GM18867 (cell line): ENCODE results near the gene CNOT6.

Experiments used
- ATAC-seq: cut with Tn5 transposase; IDR thresholded peaks from one replicate; pipeline ENCODE4 v1.9.1; 2021; ENCODE audit warnings: mild to moderate bottlenecking, moderate library complexity; ENCODE audit not compliant: unreplicated experiment

Gene CNOT6

DNA sequence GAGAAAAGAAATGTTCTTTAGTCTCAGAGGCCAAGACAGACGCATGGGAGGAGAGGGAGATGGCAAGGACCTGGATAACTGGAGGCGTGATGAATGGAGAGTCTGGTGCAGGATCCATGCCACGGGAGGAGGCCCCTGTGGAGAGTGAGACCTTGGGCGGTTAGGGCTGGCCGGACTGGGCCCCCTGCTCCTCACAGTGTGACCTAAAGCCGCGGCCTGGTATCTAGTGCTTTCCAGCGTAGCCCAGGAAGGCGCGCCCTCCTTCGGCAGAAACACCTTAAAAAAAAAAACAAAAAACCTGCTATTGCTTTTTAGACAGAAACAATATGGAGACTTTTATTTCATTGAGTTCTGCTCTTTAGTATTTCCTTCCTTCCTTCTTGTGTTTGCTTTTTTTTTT lies 64.1 kb downstream of the CNOT6 start:
- no peak for ATAC-seq

DNA sequence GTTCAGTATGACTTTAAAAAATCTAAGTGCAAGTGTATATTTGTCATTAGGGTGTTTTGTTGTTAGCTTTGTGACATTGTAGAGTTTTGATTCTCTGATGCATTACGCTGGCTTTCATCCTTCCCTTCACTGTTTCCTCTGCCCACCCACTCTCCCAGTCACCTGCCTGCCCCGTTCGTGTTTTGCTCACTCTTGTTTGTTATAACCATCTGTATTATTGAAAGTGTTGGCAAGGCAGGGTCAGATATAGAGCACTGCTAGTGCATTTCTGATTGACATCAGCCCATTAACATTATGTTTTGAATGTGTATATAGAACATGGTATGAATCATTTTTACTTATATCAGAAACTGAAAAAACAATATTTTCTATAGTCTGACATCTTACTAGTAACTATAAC lies 69.8 kb downstream of the CNOT6 start:
- no peak for ATAC-seq

- no peak for ATAC-seq
Measured at GRCh38 chr5:180568914-180569313, 74.7 kb downstream of the CNOT6 start.

- no peak for ATAC-seq
Measured at GRCh38 chr5:180575571-180575970, 81.4 kb downstream of the CNOT6 start.

GRCh38 chr5:180580681-180581080 lies 86.5 kb downstream of the CNOT6 start:
- ATAC-seq, result no peak

GRCh38 chr5:180583738-180584137 lies 89.6 kb downstream of the CNOT6 start:
- ATAC-seq, result no peak

GRCh38 chr5:180586204-180586603 lies 92.0 kb downstream of the CNOT6 start:
- no peak for ATAC-seq

- no peak for ATAC-seq
Measured at GRCh38 chr5:180586870-180587269, 92.7 kb downstream of the CNOT6 start.

DNA sequence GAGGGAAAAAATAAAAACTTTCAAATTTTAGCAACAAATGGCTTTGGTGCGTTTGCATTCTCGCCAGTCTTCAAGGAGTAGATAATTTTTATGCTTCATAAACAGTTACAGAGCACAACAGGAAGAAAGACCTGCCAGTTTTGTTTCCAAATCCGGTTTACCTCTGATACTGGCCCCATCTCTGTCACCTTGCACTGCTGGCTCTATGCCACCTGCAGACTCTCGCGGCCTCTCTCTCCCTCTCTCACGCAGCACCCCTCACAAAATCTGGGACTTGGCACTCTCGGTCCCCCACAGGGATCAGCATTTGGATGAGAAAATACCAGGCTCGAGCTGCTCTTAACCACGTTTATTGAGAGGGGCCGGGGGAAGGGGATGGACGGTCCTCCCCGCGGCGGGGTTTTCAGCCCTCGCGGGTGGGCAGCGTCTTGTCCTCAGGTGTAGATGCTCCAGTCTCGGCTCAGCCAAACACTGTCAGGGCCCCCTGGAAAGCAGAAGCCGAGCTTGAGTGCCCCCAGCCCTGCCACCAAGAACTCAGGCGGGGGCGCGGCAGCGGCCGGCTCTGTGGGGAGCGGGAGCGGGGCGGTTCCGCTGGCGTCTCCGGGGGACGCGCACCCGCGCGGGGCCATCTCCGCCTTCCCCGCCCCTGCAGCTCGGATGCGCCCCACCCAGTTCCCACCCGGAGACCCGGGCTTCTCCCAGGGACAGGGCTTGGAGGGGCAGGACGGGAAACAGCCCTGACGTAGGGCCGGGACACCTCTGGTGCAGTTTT lies 95.8 kb downstream of the CNOT6 start:
- no peak for ATAC-seq

- no peak for ATAC-seq
Measured at GRCh38 chr5:180590543-180591310, 96.5 kb downstream of the CNOT6 start.

DNA sequence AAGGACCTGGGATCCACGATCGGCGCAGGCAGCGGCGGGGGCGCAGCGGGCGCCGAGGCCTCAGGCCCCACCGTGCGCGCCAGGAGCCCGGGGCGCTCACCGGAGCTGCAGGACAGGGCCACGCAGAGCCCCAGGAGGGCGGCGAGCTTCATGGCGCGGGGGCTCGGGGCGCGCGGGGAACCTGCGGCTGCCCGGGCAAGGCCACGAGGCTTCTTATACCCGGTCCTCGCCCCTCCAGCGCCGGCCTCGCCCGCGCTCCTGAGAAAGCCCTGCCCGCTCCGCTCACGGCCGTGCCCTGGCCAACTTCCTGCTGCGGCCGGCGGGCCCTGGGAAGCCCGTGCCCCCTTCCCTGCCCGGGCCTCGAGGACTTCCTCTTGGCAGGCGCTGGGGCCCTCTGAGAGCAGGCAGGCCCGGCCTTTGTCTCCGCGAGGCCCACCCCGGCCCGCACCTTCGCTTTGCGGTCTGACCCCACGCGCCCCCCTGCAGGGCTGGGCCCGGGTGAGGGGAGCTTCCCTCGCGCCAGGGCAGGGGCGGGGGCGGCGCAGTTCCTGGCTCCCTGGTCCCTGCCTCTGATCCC lies 97.2 kb downstream of the CNOT6 start, which contains the start of gene SCGB3A1:
Gene SCGB3A1 (minus strand): TSS at position 189 of the 577 bp plus-strand sequence. CDS start 37 bp downstream, at position 152.
- no peak for ATAC-seq

DNA sequence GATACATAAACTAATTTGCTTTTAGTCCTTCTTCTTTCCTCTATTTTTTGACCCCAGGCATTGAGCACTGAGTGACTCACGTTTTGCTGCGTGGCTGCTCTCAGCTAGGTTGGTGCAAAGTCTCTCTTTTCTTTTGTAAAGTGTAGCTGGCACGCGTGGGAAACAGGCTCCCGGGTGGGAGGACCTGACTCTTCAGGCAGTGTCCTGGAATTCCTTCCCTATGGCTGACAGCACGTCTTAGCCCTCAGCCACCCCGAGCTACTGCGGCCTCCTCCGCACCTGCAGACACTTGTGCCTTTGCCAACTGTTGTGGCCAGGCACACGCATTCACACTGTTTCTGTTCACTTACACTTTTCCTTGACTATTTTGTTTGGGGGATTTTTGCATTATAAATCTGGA lies 98.0 kb downstream of the CNOT6 start:
- no peak for ATAC-seq

DNA sequence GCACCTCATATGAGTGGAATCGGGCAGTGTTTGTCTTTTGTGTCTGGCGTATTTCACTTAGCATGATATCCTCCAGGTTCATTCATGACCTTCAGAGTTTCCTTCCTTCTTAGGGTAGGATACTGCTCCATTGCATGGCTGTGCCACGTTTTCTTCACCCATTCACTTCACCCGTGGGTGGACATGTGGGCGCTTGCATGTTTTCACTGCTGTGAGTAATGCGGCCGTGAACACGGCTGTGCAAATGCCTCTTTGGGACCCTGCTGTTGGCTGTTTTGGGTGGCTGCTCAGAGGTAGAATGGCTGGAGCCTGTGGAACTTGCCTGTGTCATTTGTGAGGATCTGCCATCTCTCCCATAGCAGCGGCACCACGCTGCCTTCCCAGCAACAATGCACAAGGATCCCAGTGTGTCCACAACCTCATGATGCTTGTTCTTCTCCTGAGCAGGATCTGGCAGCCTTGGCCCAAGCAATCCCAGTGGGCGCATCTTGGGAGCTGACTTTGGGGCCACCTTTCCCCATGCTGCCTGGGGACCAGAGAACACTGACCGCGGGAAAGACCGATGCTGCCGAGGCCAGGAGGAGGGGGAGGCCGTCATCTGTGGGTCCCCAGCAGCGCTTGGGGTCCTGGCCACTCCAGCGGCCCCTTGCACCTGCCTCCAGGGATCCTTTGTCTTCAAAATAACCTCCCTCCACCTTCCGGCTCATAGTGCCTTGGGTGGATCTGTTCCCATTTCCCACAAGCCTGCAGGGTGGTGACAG lies 99.4 kb downstream of the CNOT6 start:
- ATAC-seq, result no peak

DNA sequence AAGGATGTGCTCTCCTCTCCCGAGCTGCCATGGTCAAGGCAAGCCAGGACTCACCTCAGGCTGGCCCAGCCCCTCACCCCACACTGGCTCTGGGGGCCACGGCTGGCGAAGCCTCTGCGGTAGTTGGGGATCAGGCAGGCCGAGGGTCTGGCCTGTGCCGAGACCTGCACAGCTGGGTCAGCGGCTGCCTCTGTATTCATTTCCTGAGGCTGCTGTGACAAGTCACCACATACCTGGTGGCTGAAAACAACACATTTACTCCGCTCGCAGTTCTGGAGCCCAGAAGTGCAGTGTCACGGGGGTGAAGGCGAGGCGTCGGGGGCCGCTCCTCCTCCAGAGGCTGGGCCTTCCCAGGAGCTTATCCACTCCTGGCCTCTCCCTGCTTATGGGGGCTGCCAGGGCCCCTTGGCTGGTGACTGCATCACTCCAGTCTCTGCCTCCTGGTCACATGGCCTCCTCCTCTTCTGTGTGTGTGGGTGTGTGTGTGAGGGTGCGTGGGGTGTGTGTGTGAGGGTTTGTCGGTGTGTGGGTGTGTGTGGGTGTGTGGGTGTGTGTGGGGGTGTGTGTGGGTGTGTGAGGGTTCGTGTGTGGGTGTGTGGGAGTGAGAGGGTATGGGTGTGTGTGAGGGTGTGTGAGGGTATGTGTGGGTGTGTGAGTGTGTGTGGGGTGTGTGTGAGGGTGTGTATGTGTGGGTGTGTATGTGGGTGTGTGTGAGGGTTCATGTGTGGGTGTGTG lies 100.3 kb downstream of the CNOT6 start:
- ATAC-seq, result no peak

- no peak for ATAC-seq
Measured at GRCh38 chr5:180595046-180595379, 100.8 kb downstream of the CNOT6 start.

DNA sequence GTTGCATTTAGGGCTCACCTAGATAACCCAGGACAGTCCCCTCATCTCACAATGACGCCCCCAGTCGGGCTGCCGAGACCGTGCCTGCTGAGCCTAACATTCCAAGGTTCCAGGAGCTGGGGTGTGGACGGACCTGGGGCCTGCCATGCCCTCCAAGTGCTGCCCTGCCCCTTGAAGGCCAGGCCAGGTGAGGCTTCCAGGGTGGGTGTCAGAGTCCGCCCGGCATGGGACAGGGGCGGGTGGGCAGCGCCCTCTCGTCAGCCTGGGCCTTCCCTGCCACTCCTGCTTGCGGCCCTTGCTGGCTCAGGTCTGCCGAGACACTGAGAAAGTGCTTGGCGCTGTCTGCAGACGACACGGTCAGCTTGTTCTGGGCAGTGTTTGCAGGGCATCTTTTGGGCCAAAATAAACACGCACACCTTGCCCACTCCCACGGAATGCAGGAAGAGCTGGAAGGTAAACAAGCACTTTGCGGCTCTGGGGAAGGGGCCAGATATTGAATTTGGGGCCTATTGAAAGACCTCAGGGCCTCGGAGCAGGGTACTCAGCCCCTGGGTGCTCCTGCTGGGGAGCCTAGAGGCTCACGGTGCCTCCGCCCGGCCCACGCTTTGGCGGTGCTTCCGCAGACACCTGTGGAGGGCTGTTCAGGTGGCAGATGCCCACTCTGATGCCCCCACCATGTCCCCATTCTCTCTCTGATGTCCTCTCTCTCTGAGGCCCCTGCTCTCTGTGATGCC lies 101.4 kb downstream of the CNOT6 start:
- ATAC-seq, result no peak

GRCh38 chr5:180596115-180596667 lies 102.0 kb downstream of the CNOT6 start:
- ATAC-seq, result no peak

DNA sequence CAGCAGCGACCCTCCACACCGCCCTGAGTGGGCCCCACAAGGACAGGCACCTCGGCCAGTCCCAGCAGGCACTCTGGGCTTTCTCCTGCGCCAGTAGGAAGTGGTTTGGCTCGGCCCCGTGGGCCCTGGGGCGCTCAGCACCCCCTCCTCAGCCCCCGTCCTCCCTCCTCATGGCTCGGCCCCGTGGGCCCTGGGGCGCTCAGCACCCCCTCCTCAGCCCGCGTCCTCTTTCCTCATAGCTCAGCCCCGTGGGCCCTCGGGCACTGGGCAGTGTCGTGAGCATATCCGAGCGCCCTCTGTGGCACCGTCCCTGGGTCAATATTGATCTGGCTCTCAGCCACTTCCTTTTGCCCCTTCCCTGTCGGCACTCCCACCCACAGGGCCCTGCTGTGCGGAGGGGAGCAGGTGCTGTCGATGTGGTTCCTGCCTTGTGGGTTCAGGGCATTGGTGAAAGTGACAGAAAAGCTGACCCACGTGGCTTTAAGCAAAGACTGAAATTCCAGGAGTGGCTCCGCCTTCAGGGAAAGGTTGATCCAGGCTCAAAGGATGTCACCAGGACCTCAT lies 102.6 kb downstream of the CNOT6 start:
- no peak for ATAC-seq

DNA sequence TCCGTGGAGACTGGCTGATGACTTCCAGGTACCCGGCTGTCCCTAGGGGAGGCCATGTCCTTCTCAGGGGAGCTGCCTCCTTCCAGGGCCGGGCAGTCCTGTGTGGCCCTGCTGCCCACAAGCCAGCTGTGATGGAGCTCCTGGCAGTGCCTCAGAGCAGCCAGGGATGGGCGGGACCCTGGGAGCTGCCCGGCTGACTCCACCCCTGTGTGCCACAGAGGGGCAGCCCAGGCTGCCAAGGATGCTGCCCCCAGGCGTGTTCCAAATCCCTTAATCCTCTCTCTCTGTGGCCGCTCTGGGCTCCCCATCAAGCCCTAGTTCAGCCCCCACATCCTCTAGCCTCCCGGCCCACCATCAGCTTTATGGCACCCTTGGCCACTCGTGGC lies 104.1 kb downstream of the CNOT6 start:
- ATAC-seq, result no peak
